OCI-LY7 (cell line): ENCODE results near the gene NOCT.

Source experiments
- CTCF ChIP-seq: fragments of 200-600 bp; sonication (generic); conservative IDR thresholded peaks from 2 replicates; pipeline ENCODE4 v1.5.1; 2014; ENCODE audit warnings: mild to moderate bottlenecking, antibody characterized with exemption, low read length, moderate library complexity, mixed read lengths
- EZH2phosphoT487 ChIP-seq: fragments of 200-600 bp; sonication (generic); IDR thresholded peaks from 2 replicates; pipeline ENCODE4 v1.6.1; 2018; ENCODE audit warnings: low read depth, borderline replicate concordance, mild to moderate bottlenecking, mixed run types, antibody characterized with exemption, low read length, moderate library complexity, mixed read lengths

GRCh38 chr4:139035650-139036049, 20.1 kb downstream of the NOCT start:
- TF ChIP-seq CTCF (no peak), EZH2phosphoT487 (no peak)
